ENCODE data around the gene AVPI1.

DNA sequence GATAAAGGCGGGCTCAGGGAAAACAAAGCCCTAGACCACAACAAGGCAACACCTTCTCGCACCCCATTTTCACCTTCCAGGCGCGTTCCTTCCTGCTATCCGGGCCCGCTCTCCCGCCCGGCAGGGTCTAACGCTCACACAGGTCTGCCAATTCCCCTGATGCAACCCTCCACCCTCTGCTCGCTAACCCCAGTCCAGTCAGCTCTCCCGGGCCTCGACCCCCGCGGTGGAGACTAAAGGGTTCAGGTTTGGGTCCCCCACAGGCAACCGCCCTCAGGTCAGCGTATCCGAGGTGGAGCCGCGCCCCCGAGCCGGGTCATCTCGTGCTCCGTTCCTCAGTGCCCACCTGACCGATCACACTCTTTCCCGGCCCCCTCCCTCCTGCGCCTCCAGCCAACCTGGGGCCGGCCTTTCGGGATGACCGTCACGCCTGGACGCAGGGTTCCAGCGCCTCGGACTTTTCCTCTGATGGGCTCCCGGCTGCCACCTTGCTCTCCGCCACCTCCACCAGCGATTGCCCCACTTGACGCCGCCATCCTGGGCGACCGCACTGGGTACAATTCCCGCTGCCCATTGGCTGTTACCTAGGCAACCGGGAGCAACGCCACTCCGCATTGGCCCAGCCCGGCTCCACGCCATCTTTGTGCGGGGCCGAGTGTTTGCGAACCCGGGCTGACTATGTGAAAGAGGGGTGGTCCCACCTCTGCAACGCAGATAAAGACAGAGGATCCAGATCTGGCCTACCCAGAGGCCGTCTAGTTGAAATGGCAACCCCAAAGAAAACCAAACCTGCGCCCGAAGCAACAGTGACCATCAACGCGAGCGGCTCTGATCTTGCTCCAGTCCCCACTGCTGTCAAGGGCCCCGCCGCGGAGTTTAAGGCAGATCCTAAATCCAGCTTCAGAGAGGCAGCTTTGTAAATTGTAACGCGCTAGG, 53.8 kb downstream of the AVPI1 start, which contains the start of gene MORN4:
- TF ChIP-seq, protein P1, sequence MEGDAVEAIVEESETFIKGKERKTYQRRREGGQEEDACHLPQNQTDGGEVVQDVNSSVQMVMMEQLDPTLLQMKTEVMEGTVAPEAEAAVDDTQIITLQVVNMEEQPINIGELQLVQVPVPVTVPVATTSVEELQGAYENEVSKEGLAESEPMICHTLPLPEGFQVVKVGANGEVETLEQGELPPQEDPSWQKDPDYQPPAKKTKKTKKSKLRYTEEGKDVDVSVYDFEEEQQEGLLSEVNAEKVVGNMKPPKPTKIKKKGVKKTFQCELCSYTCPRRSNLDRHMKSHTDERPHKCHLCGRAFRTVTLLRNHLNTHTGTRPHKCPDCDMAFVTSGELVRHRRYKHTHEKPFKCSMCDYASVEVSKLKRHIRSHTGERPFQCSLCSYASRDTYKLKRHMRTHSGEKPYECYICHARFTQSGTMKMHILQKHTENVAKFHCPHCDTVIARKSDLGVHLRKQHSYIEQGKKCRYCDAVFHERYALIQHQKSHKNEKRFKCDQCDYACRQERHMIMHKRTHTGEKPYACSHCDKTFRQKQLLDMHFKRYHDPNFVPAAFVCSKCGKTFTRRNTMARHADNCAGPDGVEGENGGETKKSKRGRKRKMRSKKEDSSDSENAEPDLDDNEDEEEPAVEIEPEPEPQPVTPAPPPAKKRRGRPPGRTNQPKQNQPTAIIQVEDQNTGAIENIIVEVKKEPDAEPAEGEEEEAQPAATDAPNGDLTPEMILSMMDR (optimal IDR thresholded peaks at IDR 0.05 in 1 of 3, IDR thresholded peaks at IDR 0.05 in 1 of 3, conservative IDR thresholded peaks at IDR 0.05 in 1 of 3; ENCODE audit: extremely low read depth in 1 of 3, insufficient read depth in 2 of 3, low read length in 3 of 3), result no peak
- no peak for TF ChIP-seq EZH2 (IDR thresholded peaks at IDR 0.05; ENCODE audit: low read length)
